GM21515 (cell line): ENCODE measurements around the gene TUBGCP3.
"Not testable (repeated sequence)": the region's sequence is repeated elsewhere in the genome, so short reads cannot be mapped to it uniquely, and the experiment has no call there.

Source experiments
- ATAC-seq: cut with Tn5 transposase; IDR thresholded peaks from one replicate; pipeline ENCODE4 v1.9.1; 2021; ENCODE audit not compliant: unreplicated experiment

The TUBGCP3 gene

DNA sequence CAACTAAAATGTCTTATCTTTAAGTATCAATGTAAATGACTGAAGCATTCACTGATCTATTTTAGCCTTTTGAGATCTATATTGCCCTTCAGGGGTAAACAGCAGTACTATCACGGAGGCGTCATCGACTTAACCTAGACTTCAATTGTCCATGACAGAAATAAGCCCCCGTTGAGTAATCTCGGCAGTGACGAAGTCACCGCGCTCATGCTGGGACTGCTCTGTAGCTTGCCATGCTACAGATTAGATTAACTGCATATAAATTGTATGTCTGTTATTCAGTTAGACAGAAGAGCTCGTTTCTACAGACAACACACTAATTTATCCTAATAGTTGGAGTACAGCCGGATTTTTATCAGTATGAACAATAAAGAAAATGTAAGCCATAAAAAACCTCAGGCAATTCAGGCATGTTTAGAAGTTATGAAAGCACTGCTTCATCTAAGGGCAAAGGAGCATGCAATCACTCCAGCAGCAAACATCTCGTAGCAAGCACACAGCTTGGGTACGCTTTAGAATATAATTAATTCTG is 56.6 kb downstream of the TUBGCP3 start:
- ATAC-seq = no peak

DNA sequence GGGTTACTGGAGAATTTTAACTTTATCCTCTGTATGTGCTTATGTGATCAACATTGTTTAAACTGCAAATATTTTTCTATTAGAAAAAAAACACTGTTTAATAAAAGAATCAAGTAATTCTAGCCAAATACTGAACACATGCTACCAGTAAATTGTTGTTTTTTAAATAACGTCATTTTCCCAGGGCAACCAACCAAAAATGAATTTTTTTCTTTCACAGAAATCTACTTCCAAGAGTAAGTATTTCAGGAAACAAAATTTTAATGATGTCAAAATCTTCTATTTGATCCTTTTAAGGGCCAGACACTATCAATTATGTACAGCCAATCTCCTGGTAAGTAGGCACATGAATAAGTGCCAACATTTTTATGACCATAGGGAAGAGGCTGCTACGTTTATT is 57.1 kb downstream of the TUBGCP3 start:
- ATAC-seq = no peak

DNA sequence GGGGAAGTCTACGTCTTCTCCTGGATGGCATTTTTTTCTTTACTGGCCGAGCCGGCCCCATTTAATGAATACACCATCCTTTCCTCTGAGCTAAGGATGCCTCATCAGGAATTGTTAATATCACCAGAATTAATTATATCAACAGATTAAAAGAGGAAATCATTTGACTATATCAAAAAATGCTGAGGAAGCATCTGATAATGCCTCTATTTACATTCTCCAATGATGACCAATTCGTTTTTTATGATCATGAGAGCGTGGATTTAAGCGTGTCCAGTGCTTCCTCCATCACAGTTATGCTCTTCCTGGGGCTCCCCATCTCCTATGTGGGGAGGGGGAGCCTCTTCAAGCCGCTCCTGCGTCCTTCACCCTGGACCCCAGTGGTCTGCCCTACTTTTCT is 58.7 kb downstream of the TUBGCP3 start:
- no peak for ATAC-seq

DNA sequence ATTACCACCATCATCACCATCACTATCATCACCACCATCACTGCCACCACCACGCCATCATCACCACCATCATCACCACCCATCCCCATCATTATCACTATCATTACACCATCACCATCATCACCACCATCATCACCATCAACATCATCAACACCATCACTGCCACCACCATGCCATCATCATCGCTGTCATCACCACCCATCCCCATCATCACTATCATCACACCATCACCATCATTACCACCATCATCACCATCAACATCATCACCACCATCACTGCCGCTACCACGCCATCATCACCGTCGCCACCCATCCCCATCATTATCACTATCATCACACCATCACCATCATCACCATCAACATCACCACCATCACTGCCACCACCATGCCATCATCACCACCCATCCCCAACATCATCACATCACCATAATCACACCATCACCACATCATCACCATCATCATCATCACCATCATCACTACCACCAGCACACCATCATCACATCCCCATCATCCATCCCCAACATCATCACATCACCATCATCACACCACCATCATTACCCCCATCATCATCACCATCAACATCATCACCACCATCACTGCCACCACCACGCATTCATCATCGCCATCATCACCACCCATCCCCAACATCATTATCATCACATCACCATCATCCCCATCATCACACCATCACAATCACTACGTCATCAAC is 61.7 kb downstream of the TUBGCP3 start:
- ATAC-seq = no peak

DNA sequence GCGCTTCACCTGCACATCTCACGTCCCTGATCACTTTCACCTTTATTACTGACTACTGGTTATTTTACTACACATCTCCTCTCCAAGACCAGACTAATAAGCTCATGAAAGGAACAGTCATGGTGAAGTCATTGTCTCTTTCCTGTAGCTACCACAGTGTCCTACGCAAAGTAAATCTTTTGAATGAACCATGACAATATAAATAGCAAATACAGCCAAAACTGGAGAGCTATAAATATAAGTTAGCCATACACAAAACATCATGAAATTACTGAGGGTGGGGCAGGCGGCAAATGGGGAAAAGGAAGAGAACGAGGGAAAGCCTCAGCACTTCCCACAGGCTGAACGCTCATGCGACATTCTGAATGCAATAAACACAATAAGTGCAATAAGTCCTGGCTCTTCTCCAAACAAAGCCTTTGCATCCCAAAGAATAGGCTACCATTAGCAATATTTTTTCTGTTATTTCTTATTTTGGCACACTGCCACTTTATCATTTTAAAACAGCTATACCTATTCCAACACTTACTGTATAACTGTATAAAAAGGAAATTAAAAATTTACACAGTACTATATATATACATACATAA is 62.5 kb downstream of the TUBGCP3 start:
- ATAC-seq = no peak

DNA sequence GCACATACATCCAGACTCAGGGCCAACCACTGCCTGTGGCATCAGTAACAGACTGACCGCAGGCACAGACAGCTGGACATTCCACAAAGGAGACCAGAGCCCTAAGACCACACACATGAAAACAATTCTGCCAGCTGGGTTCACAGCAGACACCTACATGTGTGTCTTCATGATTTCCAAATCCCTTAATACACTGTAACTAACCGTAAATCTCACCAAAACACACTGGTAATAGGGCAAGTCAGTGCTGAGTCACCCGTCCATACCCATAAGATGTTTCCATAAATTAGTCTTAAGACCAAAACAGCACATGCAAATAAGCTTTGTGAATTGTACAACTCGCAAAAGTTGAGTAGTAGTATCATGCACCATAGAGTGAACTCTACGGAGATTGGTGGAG is 65.4 kb downstream of the TUBGCP3 start:
- ATAC-seq = no peak

DNA sequence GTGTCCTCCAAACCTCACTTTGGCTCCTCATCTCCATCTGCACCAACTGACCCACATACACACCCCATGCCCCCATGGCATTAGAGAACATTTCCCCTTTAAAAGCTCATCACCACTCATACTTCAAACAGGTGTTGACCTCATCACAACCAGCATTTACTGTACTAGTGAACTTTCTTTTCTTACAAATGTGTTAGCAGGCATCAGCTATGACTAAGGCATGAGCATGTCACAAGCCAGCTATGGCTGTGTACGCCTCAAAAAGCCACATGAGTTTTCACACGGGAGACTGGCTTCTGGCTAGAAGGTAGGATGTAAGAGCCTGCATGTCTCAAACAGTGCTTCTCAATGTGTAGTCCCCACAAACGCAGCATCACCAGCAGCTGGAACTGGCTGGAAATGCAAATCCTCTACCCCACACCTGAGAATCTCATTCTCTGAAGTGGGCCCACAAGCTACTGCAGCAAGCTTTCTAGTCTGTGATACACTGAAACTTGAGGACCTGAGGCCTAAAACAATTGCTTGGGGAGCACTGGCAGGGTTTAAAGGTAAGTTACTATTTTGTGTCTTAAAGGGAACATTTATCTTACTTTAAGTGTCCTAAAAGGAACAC is 66.8 kb downstream of the TUBGCP3 start:
- no peak for ATAC-seq

DNA sequence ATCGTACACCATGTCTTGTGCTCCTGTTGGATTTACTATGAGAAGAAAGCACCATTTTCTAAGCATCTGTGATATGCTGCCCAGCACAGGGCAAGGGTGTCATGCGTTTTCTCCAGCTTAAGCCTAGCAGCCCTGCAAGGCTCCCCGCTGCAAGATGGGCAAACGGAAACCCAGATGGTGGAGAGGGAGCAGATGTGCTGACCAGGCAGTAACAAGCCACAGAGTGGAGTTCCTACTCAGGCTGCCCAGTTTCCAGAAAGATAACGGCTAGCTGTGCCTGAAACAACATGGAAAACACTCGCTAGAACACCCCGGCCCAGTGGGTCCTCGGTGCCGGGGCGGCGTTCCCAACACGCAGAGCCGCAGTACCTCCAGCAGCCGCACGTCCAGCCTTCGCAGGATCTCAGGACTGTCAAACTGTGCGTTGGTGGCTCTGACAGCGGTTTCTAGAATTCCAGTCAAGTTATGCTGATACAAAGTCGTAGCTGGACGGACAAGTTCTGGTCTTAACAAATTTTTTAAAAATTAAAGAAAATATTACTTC is 68.4 kb downstream of the TUBGCP3 start:
- ATAC-seq = no peak

DNA sequence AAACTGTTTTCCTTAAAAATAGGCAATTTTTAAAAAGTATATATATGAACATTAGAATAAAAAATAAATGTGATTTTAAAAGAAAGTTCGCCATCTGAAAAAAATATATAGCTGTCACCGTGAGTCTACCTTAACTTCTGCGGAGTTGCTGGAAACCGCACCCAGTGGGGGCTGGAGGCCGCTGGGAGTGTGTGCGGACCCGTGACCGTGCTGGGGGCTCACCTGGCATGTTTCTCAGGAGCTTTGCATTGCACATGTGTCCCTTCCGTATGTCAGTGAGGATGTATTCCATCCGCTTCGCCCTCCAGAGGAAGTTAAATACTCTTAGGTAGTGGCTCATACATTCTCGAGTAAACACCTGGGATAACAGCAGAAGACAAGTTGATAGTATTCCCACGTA is 71.7 kb downstream of the TUBGCP3 start:
- ATAC-seq = no peak

DNA sequence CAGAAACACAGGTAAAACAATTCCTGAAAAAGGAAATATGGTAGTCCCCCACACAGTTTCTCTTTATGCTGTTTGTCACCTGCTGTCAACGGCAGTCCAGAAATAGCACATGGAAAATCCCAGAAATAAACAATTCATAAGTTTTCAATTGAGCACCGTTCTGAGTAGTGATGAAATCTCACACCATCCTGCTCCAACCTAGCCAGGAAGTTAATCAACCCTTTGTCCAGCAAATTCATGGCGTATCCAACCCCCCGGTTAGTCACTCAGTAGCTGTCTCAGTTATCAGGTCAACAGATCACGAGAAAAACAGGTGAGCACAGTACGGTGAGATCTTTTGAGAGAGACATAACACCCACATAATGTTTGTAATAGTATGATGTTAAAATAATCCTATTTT is 74.2 kb downstream of the TUBGCP3 start:
- ATAC-seq = no peak

DNA sequence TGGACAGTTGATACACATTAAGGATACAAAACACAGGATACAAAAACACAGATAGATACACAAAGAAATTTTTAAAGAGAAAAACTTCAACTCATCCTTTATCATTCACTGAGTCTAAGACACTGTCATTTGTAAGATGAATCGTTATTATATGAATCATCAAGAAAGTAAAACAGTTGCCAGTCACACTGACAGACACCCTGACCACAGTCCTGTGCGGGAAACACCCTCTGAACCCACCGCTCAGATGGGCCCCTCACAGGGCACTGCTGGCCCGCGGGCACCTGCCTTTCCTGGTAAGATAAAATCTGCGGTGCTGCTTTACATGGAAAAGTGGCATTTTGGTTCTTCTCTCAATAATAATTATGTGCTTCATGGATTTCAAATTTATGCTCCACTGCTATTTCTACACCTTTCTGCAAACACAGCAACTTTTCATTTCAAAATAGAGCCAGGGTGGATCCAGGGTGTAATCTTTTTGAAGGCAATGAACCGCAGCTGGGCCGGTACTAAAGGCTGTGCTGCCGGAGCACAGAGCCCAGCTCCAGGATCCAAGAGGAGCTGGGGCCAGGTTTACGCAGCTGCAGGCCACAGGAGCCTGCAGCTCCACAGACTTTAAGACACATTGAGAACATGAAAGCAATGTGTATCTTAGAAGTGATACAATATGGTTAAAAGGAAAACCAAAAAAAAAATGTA is 76.8 kb downstream of the TUBGCP3 start:
- no peak for ATAC-seq

DNA sequence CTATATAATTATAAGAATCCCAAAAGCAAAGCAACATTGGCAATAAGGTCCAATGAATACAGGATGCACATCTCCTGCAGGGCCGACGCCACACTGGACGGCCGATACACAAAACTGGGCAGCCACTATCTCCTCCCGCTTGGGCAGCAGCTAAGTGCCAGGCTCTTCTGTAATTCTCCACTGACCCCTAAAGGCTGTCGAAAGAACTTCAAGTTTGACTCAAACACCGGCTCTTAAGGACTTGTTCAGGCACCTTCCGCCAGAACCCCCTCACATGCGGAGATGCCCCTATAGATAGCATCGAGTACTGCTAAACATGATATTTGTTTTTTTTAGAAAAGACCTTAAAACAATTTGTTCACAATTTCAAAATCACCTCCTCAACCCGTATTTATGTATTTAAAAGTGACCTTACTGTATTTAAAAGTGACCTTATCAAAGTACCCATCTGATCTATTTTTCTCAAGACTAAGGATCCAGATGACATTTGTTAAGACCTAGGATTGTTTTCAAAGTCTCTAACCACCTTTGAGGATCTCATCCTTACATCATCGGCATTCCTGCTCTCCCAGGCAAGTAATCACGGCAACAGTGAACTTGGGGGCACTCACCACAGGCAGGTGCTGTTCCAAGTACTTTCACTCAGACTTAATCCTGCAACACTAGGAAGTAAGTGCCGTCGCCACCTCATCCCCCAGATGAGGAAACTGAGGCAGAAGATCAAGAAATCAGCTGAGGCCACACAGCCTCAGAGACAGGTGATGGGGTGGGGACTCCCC is 77.8 kb downstream of the TUBGCP3 start:
- ATAC-seq = no peak

DNA sequence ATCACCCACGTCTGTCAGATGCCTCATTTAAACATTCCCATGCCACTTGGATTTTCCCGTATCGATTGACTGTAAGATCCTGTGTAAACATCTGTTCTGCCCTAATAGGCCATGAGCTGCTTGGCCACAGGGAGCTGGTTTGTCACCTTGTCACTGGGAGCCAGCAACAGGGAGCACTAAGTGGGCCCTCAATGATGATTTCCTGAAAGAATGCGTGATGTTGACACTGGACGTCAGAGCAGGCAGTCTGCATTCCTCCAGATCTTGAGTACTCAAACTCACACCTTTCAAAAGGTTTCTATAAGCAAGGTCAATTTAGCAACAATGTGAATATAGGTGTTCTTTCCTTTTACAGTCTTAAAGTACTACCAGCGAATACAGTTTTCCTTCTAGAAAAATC is 78.8 kb downstream of the TUBGCP3 start:
- ATAC-seq = no peak

DNA sequence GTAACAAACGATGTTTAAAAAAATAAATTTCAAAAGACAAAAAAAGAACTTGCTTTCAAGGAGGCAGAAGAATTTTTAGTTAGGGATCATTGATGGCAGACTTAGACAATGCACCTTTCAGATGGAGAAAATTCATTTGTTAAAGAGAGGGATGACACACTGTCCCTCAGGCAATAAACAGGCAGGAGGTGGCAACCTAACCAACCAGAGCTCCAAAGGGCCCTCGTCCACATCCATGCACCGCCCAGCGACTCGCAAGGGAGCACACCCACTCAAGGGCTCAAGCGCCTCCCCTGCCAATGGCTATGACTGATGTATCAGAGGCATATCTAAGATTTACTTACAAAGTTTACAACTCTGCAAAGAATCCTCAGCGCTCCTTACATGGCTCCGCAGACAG is 81.9 kb downstream of the TUBGCP3 start:
- ATAC-seq = no peak

DNA sequence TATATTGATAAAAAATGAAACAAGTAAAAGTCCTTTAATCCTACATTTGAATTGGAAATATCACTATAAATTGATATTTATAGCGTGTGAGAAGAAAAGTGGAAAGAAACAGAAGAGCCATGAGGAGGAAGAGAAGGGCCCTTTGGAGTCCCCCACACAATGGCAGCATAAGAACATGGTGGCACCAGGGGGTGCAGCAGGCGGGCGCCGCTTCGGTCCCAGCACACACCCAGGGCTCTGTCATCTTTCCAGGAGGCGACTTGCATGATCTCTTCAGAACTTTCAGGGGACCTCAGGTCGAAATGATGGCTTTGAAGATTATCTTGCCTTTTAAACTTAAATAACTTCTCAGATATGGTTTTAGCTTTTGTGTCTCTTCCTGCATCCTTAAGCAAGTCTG is 91.8 kb downstream of the TUBGCP3 start:
- ATAC-seq = no peak

DNA sequence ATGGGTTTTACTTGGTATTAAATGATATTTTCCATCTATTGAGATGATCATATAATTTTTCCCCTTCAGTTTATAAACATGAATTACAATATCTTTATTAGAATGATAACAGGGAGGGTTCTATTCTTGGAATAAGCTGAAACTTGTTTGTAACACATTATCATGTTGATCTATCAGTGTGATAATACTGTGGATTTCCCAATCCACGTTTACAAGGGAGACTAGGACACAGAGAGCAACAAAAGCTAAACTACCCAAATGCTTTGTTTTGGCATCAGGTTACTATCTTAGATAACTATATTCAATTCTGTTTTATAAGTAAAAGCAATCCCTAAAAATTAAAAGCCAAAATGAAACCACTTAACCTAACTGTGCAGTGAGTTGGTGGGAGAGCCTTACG is 92.5 kb downstream of the TUBGCP3 start:
- ATAC-seq = no peak

DNA sequence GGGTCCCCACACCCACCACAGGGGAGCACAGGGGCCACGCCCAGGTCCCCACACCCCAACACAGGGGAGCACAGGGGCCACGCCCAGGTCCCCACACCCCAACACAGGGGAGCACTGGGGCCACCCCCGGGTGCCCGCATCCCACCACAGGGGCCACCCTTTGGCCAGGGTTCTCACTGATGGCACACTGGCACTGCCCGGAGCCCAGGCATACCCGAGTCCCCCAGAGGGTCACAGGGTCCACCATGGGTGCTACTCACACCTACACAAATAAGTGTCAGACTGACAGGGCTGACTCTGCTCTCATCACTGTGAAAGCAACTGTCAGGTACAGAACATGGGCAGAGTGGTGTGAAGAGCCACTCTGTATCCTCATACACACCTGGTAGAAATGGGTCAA is 98.8 kb downstream of the TUBGCP3 start:
- no peak for ATAC-seq

DNA sequence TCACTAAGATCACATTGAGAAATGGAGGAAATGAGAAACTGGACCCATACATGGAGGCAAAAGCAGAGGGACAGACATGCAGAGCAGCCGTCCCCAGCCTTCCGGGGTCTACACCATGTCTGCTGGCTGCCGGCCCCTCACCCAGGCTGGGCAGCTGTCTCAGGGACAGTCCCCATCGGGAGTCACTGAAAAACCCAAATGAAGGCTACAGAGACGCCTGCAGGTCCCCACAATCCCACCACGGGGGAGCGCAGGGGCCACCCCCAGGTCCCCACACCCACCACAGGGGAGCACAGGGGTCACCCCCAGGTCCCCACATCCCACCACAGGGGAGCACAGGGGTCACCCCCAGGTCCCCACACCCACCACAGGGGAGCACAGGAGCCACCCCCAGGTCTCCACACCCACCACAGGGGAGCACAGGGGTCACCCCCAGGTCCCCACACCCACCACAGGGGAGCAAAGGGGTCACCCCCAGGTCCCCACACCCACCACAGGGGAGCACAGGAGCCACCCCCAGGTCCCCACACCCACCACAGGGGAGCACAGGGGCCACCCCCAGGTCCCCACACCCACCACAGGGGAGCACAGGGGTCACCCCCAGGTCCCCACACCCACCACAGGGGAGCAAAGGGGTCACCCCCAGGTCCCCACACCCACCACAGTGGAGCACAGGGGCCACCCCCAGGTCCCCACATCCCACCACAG is 99.5 kb downstream of the TUBGCP3 start:
- not testable (repeated sequence) for ATAC-seq

DNA sequence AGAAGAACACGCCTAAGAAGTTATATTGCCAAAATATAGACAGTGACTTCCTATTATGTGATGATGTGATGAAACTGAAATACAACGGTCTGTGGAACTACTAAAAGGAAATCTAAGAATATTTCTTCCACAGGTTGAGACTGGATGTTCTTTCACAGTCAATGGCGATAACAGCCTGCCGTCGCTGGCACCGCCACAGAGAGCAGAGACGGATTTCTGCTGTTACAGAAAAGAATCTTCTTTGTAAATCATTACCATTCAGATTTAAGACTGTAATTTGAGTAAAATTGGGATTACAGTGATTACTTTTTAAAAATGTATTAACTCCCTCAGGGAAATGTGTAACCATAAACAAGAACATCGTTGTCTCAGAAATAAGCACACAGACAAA is 100.8 kb downstream of the TUBGCP3 start:
- ATAC-seq = no peak
